Mucosa of gallbladder (tissue), 1 donor: Measurements from ENCODE around the gene METRNL. TPM values are rescaled to one million over a fixed set of nuclear protein-coding genes. Genes with fewer than 3 reads are reported as not detected.

Experiments used
- DNase-seq: peaks from one replicate; pipeline ENCODE4 v3.0.0-alpha.2; 2020; ENCODE audit warnings: low spot score
- total RNA-seq: library from RNA; stranded (reverse); gene quantifications from one replicate; pipeline ENCODE4 v1.2.1, GENCODE V29; 2021
- donor health status: DM: no; HTN: no; CAD: no.

METRNL gene
- total RNA-seq, 1 donor from 2014 or later: 45.8 TPM

DNA sequence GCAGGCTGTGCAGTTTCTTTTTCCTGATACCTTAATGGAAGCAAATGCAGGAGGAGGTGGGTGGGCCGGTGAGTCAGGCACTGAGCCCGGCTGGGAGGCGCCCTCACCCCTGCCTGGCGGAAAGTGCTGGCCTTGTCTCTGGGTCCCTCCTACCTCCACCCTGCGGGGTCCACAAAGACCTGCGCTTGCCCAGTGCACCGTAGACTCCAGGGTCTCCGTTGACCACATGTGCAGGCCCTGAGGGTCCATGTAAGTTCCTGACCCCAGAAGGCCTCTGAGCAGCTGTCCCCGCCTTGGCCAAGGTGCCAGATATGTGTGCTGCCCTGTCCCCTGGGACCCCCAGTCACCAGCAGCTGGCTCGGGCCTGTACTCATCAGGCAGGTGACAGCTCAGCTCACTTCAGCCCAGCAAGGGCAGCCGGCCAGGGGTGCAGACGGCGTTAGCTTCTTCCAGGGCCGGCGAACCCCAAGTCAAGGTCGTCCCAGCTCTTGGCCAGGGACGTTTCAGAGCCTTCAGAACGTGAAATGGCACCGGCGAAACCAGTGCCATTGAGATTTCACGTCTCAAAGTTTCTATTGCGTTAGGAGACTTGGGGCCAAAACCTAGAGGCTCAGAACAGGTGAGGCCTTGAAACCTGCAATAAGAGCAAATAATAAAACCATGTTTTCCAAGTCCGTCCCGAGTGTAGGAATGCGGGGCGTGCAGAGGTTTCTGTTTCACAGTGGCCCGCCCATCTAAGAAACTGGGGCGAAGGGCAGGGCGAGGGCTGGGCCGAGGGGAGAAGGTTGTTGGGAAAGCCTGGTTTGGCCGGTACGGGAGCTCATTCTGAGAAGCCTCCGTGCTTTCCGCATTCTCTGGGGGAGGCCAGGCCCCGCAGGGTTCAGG is 12.1 kb downstream of the METRNL start:
- peak; percentile 62 for DNase-seq

DNA sequence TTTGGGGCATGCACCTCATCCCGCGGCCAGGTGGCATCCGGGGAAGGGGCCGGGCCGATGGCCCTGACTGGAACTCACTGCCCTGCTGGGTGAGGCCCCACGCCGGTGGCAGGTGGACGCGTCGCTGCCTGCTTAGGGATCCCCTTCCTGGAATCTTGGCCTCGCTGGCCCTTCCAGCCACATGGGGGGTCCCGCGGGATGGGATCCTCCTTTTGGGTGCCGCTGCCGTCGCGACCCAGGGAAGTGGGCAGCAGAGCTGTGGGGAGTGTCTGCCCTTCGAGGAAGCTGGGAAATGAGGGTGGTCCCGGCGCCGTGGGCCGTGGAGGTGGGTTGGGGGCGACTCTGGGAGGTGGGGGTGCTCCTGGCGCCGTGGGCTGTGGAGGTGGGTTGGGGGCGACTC is 12.8 kb downstream of the METRNL start:
- no peak for DNase-seq

DNA sequence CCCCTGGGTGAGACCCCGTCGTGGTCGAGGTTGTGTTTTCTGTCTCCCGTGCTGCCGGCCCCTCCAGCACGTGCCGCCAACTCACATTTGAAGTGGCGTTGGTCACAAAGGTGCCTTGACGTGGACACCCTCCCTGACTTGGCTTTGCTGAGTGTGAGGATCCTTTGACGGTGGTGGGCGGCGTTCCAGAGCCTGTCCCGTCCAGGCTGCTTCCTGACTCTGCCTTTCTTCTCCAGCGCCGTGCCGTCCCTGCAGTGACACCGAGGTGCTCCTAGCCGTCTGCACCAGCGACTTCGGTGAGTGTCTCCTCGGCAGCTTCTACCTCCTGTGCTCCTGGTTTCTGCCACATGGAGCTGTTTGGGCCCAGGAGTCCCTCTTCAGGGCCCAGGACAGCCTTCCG is 13.5 kb downstream of the METRNL start:
- DNase-seq: no peak

DNA sequence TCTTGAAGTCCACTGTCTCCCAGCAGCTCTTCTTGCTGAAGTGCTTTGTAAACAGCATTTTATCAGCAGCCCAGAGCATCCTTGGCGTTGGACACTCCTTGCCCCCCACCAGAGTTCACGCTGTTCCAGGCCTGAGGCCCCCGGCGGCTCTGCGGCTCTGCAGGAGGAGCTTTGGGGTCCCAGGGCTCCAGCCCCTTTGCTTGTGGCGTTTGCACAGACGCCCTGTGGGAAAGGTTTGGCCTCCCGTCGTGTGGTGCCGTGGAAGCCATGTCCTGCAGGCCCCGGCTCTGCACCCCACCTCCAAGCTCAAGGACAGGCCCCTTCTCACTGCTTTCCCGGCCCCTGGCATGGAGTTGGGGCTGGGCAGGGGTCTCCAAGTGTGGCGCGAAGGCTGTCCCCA is 14.1 kb downstream of the METRNL start:
- no peak for DNase-seq

- no peak for DNase-seq
Observed at GRCh38 chr17:83094291-83094690, 14.9 kb downstream of the METRNL start.

GRCh38 chr17:83095016-83095415 is 15.6 kb downstream of the METRNL start:
- no peak for DNase-seq

DNA sequence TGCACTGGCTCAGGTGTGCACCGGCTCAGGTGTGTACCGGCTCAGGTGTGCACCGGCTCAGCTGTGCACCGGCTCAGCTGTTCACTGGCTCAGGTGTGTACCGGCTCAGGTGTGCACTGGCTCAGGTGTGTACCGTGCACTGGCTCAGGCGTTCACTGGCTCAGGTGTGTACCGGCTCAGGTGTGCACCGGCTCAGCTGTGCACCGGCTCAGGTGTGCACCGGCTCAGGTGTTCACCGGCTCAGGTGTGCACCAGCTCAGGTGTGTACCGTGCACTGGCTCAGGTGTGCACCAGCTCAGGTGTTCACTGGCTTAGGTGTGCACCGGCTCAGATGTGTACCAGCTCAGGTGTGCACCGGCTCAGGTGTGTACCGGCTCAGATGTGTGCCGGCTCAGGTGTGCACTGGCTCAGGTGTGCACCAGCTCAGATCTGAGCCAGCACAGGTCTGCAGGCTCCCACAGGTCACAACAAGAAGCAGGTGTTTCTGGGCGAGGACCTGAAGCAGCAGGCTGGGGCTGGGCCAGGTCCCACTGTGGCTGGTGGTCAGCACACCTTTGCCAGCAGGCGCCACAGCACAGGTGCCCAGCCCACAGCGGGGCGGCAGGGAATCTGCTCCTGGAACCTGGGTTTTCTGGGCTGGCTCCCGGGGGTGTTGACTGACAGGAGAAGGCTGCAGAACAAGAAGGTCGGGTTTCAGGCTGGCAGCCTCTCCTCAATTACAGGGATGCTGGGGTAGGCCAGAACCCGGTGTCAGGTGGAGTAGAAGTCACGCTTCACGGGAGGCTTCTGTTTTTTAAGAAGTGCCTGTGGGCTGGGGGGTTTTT is 17.2 kb downstream of the METRNL start:
- no peak for DNase-seq

DNA sequence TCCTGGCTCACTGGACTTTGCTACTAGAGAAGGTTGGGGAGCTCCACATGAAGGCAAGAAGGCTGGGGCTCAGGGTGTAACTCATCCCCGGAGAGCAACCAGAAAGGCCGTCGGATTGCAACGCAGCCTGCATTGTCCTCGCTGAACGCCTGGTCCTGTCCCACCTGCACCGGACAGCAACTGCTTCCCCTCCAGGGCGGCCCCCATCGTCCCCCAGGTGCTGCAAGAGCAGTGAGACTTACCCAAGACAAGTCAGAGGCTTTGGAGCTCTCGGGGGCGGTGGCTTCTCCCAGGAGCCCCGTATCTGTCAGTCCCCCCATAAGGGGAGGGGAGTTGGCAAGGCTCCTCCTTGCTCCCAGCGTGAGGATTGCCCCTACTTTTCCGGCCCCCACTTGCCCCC is 18.4 kb downstream of the METRNL start:
- DNase-seq: no peak

DNA sequence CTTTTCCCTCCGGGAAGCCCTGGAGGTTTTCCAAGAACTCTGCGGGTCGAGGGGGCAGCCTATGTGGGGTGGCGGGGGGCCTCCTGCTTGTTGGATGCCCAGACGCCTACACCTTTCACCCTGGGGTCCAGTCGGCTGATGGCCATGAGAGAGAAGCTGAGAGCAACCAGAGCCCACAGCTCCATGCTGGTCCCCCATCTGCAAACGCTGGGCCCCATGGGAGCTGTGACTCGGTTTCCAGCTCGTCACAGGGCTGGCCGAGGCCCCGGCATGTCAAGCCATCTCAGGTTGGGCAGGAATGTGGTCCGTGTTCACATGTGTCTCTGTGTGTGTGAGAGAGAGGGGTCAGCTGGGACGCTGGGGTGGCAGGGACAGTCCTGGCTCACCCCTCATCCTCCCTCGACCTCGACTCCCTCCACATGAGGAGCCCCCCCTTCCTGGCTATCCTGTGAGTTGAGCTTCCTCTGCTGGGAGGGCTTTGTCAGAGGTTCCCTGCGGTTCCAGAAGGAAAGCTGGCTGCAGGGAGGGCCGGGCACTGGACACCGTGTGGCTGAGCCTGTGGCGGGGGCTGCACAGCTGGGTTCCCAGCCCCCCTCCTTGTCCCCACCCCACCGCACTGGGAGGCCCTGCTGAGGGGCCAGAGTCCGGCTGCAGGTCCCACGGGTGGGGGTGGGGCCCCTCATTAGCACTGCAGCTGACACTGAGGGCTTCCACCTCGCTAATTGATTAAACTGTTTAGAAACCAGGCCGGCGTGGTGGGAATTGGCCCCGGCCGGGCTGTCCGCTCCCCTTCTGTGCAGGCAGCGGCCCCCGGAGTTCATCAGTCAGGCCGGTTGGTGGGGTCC is 19.1 kb downstream of the METRNL start:
- DNase-seq: no peak

DNA sequence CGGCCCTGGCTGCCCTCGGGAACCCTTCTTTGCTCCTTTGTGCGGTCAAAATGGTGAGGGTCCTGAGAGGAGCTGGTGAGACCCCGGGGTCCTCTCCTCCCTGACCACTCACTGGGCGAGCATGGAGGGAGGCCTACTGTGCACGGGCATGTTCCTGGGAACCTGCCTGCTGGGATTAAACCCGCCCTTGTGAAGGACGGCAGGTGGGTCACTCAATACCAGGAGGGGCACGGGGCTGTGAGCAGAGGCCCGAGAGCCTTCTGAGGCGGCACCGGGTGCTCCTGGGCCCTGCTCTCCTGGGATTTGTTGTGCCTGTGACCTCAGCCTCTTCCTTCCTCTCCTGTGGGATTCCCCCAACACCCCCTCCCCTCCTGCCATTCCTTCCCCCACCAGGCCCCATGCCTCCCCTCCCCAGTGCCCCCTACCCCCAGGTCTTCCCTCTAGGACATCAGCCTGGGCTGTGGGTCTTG is 19.7 kb downstream of the METRNL start:
- no peak for DNase-seq

DNA sequence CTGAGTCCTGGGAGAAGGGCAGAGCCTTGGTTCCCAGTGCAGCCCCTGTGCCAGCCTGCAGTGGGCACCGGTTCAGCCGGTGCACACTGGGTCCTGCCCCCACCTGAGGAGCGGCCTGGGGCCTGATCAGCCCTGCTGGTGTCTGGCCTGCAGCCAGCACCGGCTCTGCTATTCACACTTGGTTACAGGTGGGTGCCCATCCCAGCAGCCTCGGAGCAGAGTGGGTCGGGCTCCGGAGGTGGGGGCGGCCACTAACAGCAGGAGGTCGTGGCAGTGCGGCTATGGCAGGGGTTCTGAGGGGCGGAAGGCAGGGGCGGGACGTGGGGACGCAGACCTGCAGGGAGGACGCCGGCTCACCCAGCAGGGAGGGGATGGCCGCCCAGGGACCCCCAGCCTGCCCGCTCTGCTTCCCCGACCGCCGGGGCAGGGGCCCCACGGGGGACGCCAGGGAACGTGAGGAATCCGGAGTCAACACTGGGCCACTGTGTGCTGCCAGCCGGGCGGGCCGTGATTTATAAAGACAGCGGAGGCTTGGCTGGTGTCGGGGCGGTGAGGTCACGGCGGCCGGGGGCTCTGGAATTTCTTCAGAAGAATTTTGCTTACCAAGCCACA is 20.3 kb downstream of the METRNL start:
- no peak for DNase-seq

DNA sequence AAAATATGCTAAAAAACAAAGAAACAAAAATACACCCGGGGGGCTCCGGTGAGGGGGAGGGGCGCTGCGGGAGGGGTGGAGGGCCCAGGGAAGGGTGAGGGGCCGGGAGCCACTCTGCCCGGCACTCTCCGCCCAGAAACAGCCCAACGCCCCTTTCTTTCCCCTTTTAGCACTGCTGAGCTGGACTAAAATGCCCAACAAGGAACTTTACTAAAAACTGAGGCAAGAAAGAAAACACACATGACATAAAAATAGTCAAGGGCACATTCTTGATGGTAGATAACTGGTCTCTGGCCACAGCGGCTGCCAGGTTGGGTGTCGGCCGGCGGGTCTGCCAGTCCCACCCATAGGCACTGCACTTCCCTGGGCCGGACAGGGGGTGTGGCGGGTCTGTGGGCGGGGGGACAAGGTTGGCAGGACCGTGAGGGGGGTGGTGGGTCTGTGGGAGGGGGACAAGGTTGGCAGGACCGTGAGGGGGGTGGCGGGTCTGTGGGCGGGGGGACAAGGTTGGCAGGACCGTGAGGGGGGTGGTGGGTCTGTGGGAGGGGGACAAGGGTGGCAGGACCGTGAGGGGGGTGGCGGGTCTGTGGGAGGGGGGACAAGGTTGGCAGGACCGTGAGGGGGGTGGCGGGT is 20.9 kb downstream of the METRNL start:
- no peak for DNase-seq

DNA sequence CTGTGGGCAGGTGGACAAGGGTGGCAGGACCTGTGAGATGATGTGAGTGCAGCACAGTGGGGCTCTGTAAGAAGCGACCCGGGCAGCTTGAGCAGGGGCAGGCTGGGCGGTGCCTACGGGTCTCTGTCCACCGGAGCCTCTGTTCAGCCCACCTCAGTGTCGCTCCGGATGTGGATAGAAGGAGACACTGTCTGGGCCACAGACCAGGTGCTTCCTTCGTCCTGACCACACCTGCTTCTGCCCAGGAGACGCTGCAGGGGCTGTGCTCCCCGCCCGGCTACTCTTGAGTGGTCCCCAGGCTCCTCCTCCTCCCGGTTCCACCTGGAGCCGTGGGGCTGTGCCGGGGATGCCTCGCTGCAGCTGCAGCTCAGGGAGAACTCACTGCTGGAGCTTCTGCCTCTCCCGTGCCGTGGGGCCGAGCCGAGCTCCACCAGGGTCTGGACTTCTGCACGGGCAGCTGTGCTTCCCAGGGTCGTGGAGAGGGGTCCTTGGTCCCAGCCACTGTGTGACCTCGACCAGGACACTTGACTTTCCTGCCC is 21.5 kb downstream of the METRNL start:
- no peak for DNase-seq

DNA sequence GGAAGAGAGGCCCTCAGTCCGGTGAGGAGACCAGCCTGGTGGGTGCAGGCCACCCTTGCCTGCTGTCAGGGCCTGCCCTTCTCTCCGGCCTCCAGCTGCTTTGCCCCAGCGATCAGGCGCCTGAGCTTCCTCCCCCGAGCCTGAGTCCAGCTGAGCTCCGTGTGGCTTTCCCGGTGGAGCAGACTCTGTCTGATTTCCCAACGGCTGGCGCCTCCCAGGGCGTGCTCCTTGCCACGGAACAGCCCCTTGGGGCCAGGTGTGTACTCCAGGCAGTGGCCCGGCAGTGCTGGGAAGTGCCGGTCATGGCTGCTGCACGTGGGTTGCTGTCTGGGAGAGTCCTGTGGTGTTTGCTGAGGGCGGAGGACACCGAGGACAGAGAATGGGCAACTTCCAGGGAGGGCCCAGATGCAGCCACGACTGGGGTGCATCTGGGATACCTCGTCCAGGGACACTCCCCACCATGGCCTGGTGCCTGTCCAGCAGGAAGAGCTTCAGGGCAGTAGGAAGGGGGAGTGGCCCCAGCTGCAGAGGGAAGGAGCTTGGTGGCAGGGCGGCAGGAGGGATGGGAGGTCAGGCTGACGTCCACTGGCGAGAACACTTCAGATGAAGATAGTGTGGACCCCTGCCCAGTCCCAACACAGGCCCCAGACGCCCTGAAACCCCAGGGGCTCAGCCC is 22.5 kb downstream of the METRNL start:
- DNase-seq: no peak

- DNase-seq: peak; percentile 58
Observed at GRCh38 chr17:83103200-83103942, 24.0 kb downstream of the METRNL start.

- no peak for DNase-seq
Observed at GRCh38 chr17:83103943-83104311, 24.5 kb downstream of the METRNL start.

DNA sequence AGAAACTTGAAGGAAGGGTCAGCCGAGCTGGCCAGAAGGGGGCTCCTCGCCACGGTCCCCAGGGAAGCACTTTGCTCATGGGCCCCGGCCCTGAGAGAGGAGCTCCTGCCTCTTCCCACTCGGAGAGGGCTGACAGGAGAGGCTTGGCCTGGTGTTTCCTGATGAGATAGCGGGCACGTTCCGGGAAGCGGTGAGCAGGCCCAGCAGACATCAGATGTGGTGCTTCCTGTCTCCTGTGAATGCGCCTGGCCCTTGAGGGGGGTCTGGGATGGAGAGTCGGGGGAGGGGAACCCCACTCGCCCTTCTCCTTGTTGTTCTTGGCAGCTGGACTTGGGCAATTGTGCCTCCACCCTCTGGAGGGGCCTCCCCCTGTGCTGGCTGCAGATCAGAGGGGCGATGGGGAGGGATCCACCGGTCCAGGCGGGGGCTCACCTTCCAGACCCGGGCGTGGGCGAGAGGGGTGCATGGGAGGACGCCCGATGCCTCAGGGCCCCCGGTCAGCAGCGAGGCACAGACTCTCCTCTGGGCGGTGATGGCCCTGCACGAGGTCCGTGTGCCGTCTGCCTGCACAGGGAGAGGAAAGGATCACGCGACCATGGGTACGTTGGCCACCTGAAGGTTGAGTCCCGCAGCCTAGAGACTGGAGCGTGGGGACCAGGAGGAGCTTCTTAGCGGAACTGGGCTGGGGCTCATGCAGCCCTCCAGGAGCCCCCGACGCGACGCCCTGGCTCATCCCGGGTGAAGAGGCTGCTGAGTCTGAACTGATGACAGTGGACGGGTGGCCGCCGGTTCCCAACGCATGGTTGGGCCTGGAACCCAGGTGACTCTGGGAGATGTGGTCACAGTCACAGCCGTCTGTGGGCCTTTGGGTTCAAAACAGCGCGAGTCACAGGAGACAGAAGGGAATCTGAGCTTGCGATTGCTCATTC is 25.4 kb downstream of the METRNL start:
- no peak for DNase-seq

GRCh38 chr17:83105512-83105911 is 26.1 kb downstream of the METRNL start:
- DNase-seq: no peak
